ENCODE data around the gene TLE2. TPM values are rescaled to one million over a fixed set of nuclear protein-coding genes. Genes with fewer than 3 reads are reported as not detected.
A peak's percentile ranks its signal among the peaks of the same experiment; 100 is the strongest.

The TLE2 gene
- total RNA-seq, 1 experiment from 2014 or later, result 35.6 TPM

DNA sequence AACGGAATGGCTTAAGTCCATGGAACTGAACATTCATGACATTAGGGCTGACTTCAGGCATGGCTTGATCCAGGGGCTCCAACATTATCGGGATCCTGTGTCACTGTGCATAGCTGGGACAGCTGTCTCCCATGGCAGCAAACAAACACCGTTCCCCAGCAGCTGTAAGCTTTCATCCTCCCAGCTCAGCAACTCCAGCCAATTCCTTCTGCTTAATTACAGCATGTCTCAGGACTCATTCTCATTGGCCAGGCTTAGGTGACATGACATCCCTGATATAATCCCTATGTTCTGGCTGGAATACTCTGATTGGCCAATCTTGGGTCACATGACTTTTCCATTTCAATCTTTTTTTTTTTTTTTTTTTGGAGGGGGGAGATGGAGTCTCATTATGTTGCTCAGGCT is 44.1 kb upstream of the TLE2 start:
- intact Hi-C loops (cut with micrococcal nuclease), result no loop called here

GRCh38 chr19:3071768-3072167 is 42.7 kb upstream of the TLE2 start:
- RAD21 ChIA-PET (ENCODE audit: low non-redundant PET in 1 of 2, low total read pairs in 2 of 2, uncharacterized antibody in 2 of 2, unreplicated experiment in 2 of 2), result interaction anchor here in 1 of 2 experiments (0.6 kb wide), 1 partner anchor 86 kb away, joined by 3 read pairs; no protein-coding TSS in a partner anchor
- Histone ChIP-seq H3K4me1 (ENCODE audit: control insufficient read depth in 1 of 2, insufficient read depth in 2 of 2, low read length in 2 of 2) (peaks cover 27 to 36% of the 10 kb centered on the region in 2 experiments; a peak in 3 of 4 replicates), H3K79me2 (ENCODE audit: insufficient read depth, low read length) (no peaks in the 10 kb centered on the region), H3K27ac (ENCODE audit: low read depth, low read length) (no peak overlapping the region), H3K9me3 (ENCODE audit: control insufficient read depth in 1 of 2, insufficient read depth in 1 of 2, low read depth in 1 of 2, low read length in 2 of 2) (no peaks in the 10 kb centered on the region), H4K20me1 (ENCODE audit: insufficient read depth) (no peaks in the 10 kb centered on the region), H3K9me2 (ENCODE audit: insufficient read depth) (no peaks in the 10 kb centered on the region), H3K4me2 (ENCODE audit: low read length) (no peak overlapping the region), H3K36me3 (ENCODE audit: control insufficient read depth in 1 of 2, insufficient read depth in 2 of 2, low read length in 2 of 2) (no peaks in the 10 kb centered on the region), H3K4me3 (replicated peaks in 1 of 2; ENCODE audit: low read depth in 1 of 2, low read length in 2 of 2) (no peak overlapping the region), H3K27me3 (ENCODE audit: insufficient read depth, low read length) (no peaks in the 10 kb centered on the region), H2AFZ (ENCODE audit: low read depth, low read length, poor library complexity, severe bottlenecking) (no peak overlapping the region), H3K9ac (ENCODE audit: low read length) (no peak overlapping the region)
- ATAC-seq, result no peak
- CTCF ChIA-PET, result no interaction called here
- POLR2A ChIA-PET, result no interaction called here
- intact Hi-C loops (cut with micrococcal nuclease), result no loop called here
- BruUV-seq (replicated peaks), result no TSS peak
- no peak for DNase-seq (ENCODE audit: low read depth, low spot score)
- TF ChIP-seq SP1 (IDR thresholded peaks at IDR 0.05; ENCODE audit: low read depth) (no peak), CTCF (IDR thresholded peaks at IDR 0.05 in 2 of 3, conservative IDR thresholded peaks at IDR 0.05 in 1 of 3; ENCODE audit: borderline replicate concordance in 1 of 3, insufficient read depth in 1 of 3, low read depth in 2 of 3, low read length in 2 of 3) (no peak), TCF7L2 (IDR thresholded peaks at IDR 0.05; ENCODE audit: borderline replicate concordance, extremely low read depth, insufficient read depth, insufficient read length) (no peak), MAX (IDR thresholded peaks at IDR 0.05) (no peak), JUND (IDR thresholded peaks at IDR 0.05) (no peak), SRF (IDR thresholded peaks at IDR 0.05; ENCODE audit: low read depth) (no peak), POLR2A (IDR thresholded peaks at IDR 0.05; ENCODE audit: borderline replicate concordance, extremely low read depth, insufficient read depth, insufficient read length) (no peak), EZH2phosphoT487 (IDR thresholded peaks at IDR 0.05; ENCODE audit: borderline replicate concordance) (no peak), EZH2 (IDR thresholded peaks at IDR 0.05) (no peak), ELF1 (IDR thresholded peaks at IDR 0.05; ENCODE audit: borderline replicate concordance, low read depth) (no peak), EGR1 (IDR thresholded peaks at IDR 0.05; ENCODE audit: low read depth) (no peak), CBX3 (IDR thresholded peaks at IDR 0.05; ENCODE audit: low read depth) (no peak), POLR2AphosphoS5 (IDR thresholded peaks at IDR 0.05; ENCODE audit: low read depth, low read length) (no peak)
- TF ChIP-seq, protein P1, sequence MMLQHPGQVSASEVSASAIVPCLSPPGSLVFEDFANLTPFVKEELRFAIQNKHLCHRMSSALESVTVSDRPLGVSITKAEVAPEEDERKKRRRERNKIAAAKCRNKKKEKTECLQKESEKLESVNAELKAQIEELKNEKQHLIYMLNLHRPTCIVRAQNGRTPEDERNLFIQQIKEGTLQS (IDR thresholded peaks at IDR 0.05), result no peak
- TF ChIP-seq, protein P2, sequence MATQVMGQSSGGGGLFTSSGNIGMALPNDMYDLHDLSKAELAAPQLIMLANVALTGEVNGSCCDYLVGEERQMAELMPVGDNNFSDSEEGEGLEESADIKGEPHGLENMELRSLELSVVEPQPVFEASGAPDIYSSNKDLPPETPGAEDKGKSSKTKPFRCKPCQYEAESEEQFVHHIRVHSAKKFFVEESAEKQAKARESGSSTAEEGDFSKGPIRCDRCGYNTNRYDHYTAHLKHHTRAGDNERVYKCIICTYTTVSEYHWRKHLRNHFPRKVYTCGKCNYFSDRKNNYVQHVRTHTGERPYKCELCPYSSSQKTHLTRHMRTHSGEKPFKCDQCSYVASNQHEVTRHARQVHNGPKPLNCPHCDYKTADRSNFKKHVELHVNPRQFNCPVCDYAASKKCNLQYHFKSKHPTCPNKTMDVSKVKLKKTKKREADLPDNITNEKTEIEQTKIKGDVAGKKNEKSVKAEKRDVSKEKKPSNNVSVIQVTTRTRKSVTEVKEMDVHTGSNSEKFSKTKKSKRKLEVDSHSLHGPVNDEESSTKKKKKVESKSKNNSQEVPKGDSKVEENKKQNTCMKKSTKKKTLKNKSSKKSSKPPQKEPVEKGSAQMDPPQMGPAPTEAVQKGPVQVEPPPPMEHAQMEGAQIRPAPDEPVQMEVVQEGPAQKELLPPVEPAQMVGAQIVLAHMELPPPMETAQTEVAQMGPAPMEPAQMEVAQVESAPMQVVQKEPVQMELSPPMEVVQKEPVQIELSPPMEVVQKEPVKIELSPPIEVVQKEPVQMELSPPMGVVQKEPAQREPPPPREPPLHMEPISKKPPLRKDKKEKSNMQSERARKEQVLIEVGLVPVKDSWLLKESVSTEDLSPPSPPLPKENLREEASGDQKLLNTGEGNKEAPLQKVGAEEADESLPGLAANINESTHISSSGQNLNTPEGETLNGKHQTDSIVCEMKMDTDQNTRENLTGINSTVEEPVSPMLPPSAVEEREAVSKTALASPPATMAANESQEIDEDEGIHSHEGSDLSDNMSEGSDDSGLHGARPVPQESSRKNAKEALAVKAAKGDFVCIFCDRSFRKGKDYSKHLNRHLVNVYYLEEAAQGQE (IDR thresholded peaks at IDR 0.05; ENCODE audit: low read depth), result no peak

More for the DNA sequence above, 44.1 kb upstream of the TLE2 start:
- RAD21 ChIA-PET (ENCODE audit: low non-redundant PET in 1 of 2, low total read pairs in 2 of 2, uncharacterized antibody in 2 of 2, unreplicated experiment in 2 of 2), result no interaction called here
- H3K9me3 ChIP-seq (ENCODE audit: control insufficient read depth in 1 of 2, insufficient read depth in 1 of 2, low read depth in 1 of 2, low read length in 2 of 2), result no peaks in the 10 kb centered on the region
- peak; percentile 81 for DNase-seq (ENCODE audit: low read depth, low spot score)
- H3K9me2 ChIP-seq (ENCODE audit: insufficient read depth), result no peaks in the 10 kb centered on the region
- peaks cover 27 to 36% of the 10 kb centered on the region in 2 experiments; a peak in 3 of 4 replicates for H3K4me1 ChIP-seq (ENCODE audit: control insufficient read depth in 1 of 2, insufficient read depth in 2 of 2, low read length in 2 of 2)
- BruUV-seq (replicated peaks), result no TSS peak
- H2AFZ ChIP-seq (ENCODE audit: low read depth, low read length, poor library complexity, severe bottlenecking), result peak overlapping the region; percentile 60
- H3K9ac ChIP-seq (ENCODE audit: low read length), result no peak overlapping the region
- peak; percentile 38 for TF ChIP-seq TCF7L2 (IDR thresholded peaks at IDR 0.05; ENCODE audit: borderline replicate concordance, extremely low read depth, insufficient read depth, insufficient read length)
- TF ChIP-seq ZFX (IDR thresholded peaks at IDR 0.05), result no peak
- H3K4me3 ChIP-seq (replicated peaks in 1 of 2; ENCODE audit: low read depth in 1 of 2, low read length in 2 of 2), result no peak overlapping the region
- H3K27me3 ChIP-seq (ENCODE audit: insufficient read depth, low read length), result no peaks in the 10 kb centered on the region
- CTCF ChIA-PET, result interaction anchor here (1.2 to 1.4 kb wide), 2 partner anchors 11 to 37 kb away, joined by 4 to 5 read pairs; partner anchors contain the start of gene TLE5
- peak overlapping the region; percentile 37 for H3K4me2 ChIP-seq (ENCODE audit: low read length)
- no peak overlapping the region; the same call in 1 of the 2 replicates for H3K27ac ChIP-seq (ENCODE audit: low read depth, low read length)
- H3K36me3 ChIP-seq (ENCODE audit: control insufficient read depth in 1 of 2, insufficient read depth in 2 of 2, low read length in 2 of 2), result no peaks in the 10 kb centered on the region
- ATAC-seq, result peak; percentile 61
- no peaks in the 10 kb centered on the region for H4K20me1 ChIP-seq (ENCODE audit: insufficient read depth)
- POLR2A ChIA-PET, result interaction anchor here (1.4 kb wide), 1 partner anchor 37 kb away, joined by 3 read pairs; no protein-coding TSS in a partner anchor
- H3K79me2 ChIP-seq (ENCODE audit: insufficient read depth, low read length), result no peaks in the 10 kb centered on the region

Data from HCT116 (cell line).